HG03378 (cell line): ENCODE data around the gene LETMD1.
A peak's percentile ranks its signal among the peaks of the same experiment; 100 is the strongest.

ENCODE experiments used
- ATAC-seq: cut with Tn5 transposase; IDR thresholded peaks from one replicate; pipeline ENCODE4 v1.9.1; 2021; ENCODE audit warnings: mild to moderate bottlenecking, moderate library complexity; ENCODE audit not compliant: unreplicated experiment

Gene LETMD1

DNA sequence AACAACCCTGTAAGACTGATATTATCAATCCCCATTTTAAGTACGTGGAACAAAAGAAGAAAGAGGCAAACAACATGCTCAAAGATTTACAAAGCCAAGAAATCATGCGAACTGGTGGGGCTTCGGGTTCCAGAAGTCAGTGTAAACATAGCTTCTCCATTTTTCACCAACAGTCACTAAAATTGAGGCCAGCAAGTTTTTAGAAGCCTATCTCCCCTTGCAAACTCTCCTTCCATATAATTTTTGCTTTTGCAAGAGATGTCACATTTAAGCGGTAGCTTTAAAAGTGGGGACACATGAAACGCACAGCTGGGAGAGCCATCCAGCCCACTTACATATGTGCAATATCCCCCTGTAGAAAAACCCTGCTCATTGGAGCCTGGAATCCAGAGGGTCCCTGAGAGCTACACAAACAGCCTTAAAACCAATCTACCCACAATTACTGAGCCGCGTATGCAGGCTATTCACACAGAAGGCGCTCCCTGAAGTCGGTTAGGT lies 22.7 kb upstream of the LETMD1 start:
- peak; percentile 1 for ATAC-seq

GRCh38 chr12:51025836-51026638 lies 22.1 kb upstream of the LETMD1 start, which contains the start of gene SLC11A2:
TSS of gene SLC11A2 (minus strand) at chr12:51026384. CDS start at chr12:51010728, 15,656 bp downstream.
- ATAC-seq = peak; percentile 74

DNA sequence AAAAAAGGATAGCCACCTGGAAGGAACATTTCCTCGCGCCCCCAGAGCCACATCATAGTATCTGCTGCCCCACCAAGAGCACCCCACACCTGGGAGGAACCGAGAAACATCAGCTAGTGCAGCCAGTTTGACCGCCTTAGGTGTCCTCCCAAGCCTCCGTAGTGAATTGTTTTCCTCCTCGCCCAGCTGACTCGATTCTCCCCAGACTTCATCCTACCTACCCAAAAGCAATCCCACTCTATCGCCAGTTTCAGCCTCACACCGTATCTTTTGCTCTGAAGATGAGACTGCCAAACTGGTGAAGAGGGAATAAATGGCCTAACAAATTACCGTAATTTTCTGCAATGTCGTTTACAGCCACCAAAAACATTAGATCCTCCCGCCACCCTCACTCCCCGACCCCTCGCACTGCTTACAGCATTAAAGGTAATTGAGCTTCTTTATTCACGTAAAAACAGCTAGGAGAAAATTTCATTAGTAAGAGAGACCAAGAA lies 20.7 kb upstream of the LETMD1 start:
- ATAC-seq = no peak

GRCh38 chr12:51028126-51028812 lies 19.9 kb upstream of the LETMD1 start:
- ATAC-seq = no peak

DNA sequence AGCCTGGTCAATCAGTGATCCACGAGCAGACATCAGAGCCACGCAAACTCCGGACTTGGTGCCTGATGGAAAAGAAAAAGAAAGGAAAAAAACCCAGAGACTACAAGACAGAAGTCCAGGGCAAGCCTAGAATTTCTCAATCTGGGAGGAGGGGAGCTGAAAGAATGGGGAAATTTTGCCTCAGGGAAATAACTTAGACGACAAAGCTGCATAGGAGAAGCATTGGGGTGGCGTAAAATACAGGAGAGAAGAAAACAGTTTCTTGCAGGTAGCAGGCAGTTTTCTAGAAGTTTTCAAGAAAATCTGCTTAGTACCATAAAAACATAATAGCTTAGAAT lies 19.3 kb upstream of the LETMD1 start:
- ATAC-seq = no peak

DNA sequence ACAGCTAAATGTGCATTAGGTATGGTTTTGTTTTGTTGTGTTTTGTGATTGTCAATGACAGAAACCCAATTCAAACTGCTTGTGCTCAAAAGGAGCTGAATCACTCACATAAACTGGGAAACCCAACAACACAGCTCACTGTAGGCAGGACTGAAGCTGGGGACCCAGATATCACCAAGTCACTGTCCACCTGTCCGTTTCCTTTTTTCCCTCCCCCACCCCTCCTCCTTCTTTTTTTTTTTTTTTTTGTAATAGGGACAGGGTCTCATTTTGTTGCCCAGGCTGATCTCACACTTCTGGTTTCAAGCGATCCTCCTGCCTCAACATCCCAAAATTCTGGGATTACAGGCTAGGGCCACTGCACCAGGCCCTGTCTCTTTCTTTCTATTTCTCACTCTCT lies 15.1 kb upstream of the LETMD1 start:
- no peak for ATAC-seq

DNA sequence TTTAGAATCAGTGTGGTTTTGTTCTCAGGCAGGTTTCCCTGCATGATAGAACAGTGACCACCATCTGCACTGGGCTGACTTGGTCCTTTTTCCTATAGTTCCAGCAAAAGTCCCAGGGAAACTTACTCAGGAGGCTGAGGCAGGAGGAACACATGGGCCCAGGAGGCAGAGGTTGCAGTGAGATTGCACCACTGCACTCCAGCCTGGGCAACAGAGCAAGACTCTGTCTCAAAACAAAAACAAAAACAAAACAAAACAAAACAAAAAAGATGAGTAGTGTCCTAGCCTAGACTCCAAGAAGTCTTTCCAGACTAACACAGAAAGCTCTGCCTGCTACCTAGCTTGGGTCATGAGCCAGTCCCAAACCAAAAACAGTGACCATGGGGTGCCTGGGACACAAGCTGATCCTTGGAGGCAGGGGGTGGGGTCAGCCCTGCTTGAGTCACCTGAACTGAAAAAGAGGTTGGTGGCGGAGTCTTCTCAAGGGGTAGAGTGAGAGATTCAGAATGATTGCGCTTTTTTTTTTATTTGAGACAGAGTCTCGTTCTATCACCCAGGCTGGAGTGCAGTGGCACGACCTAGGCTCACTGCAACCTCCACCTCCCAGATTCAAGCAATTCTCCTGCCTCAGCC lies 14.6 kb upstream of the LETMD1 start:
- ATAC-seq = no peak

DNA sequence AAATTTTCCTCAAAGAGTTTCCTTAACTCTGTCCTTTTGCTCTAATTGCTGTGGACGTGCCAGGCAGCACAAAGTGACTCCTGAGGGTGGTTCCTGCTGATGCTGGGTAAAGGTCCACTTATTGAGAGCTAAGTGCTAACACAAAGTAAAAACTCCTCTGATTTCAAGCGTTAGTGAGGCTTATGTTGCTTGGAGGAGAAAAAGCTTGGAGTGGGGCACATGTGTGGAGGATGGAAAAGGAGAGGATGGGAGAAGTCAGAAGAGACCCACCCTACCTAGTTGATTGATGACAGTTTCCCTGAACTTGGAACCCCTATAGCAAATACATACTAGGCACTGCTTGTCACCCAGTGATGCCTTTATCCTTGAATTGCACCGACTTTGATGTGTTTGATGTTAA lies 11.8 kb upstream of the LETMD1 start:
- no peak for ATAC-seq

DNA sequence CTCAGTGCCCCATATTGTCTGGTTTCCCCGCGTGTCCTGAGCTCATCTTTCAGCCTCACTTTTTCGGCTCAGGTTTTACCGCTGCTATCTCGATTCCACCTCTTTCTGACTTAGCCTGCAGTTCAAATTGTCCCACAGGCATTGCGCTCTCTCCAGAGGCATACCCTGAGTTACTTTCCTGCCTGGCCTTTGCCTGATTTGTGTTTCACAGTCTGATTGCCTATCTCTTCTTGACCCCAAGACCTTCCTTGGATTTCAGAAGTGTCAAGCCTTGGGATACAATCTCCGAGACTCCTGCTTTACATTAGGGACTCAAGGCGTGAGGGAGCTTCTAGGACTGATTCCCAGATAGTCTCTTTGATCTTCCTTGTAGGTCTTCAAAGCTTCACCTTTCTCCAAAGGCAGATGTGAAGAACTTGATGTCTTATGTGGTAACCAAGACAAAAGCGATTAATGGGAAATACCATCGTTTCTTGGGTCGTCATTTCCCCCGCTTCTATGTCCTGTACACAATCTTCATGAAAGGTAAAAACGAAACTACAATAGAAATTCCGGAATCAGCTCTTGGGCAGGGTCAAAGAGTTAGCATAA lies 629 bp downstream of the LETMD1 start:
- no peak for ATAC-seq

- no peak for ATAC-seq
These were observed 1.4 kb downstream of the LETMD1 start for GRCh38 chr12:51049525-51049924.

GRCh38 chr12:51051787-51052186 lies 3.7 kb downstream of the LETMD1 start:
- no peak for ATAC-seq

- ATAC-seq = no peak
These were observed 6.9 kb downstream of the LETMD1 start for GRCh38 chr12:51055060-51055459.

GRCh38 chr12:51056242-51056641 lies 8.1 kb downstream of the LETMD1 start:
- ATAC-seq = no peak

GRCh38 chr12:51059086-51059485 lies 11.0 kb downstream of the LETMD1 start:
- ATAC-seq = no peak

DNA sequence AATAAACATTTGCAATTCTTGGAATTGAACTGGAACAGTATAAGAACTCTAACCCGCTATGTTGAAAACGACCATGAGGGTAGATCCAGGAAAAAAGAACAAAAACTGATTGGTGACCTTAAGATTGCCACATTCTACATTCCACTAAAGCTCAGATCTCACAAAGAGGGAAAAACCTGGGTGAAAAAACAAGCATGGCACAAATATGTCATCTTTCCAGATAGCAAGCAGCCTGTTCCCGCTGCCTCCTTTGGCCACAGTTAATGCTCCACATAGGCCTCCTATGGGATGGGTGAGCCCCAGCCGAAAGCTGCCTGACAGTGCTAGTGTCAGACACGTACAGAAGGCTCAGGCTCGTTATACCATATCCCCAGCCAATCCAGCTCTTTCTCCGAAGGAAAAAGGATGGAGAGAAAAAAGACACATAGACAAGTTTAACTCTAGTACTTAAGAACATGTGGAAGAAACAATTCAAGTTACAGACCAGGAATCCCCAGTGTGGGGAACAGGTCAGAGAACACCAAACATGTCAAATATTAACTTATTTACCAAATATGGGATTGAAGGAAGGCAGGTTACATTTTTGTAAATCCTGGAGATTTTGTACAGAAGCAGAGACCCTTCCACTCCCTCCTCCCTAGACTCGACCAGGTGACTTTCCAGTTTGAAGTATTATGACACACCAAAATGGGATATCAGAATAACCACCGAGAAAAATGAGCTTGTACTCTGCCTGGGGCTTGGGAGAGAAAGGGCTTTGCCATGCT lies 14.7 kb downstream of the LETMD1 start:
- ATAC-seq = no peak

DNA sequence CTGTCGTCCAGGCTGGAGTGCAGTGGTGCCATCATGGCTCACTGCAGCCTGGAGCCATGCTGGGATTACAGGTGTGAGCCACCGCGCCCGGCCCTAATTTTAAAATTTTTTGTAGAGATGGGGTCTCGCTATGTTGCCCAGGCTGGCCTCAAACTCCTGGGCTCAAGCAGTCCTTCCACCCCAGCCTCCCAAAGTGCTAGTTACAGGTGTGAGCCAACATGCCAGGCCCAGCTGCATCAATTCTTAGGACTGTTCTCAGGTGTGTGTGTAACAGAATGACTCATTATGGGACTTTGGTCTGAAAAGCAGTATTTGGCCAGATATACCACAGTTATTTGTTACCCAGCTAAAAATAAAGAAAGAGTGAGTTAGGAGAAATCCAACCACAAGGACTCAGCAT lies 17.4 kb downstream of the LETMD1 start:
- no peak for ATAC-seq

DNA sequence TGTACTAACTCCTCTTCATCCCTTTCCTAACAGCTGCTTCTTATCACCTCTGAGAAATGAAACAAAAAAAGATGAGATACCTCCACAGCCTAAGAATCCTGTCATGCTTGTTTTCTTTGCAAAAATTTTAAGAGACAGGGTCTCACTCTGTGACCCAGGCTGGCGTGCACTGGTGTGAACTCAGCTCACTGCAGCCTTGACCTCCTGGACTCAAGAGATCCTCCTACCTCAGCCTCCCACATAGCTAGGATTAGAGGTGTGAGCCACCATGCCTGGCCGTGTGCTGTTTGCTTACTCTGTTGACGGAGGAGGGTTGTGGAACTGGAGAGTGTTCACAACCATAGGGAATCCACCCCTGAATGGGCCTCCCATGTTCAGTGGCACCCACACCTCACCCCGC lies 19.1 kb downstream of the LETMD1 start:
- ATAC-seq = no peak

GRCh38 chr12:51067771-51068170 lies 19.6 kb downstream of the LETMD1 start:
- ATAC-seq = no peak

DNA sequence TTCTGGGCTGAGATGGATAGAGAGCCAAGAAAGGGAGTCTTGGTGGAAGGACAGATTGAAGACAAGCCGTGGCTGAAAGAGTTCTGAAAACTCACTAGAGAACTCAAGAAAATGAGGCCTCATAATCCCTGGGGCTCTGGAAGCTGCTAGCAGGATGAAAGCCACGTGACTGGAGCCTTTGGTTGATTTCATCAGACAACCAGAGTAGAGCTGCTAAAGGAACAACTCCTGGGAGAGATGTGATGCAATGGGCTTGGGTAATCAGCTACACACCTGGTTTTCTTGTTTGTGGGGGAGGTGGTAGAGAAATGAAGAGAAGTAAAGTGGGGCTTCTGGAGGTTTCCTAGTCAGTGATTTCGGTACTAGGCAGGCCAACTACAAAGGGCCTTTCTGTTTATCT lies 21.9 kb downstream of the LETMD1 start:
- no peak for ATAC-seq

DNA sequence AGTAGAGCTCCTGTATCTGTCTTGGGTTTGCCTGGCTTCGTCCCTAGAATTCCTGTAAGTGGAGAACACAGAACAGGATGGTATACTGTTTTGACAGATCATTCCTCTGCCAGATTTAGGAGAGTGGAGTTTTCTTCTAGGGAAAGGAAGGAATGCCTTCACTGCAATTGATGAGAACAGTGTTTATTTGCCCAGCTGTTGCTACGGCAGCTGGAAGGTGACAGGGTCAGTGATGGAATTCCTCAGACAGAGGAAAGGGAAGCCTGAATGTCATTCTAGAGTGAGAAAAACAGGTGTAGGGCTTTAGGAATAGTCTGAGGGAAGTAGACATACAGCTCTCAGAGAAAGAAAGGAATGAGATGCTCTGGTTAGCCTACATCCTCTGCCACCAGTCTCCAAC lies 23.5 kb downstream of the LETMD1 start:
- no peak for ATAC-seq

DNA sequence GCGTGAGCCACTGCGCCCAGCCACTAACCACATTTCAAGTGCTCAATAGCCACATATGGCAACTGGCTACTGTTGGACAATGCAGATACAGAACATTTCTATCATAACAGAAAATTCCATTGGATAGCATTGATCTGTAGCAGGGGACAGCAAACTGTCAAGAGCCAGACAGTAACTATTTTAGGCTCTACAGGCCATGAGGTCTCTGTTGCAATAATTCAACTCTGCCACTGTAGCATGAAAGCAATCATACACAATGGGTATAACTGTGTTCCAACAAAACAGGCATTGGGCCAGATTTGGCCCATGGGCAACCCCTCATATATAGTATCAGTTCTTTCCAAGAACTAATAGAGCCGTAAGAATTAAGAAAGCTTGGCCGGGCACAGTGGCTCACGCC lies 27.3 kb downstream of the LETMD1 start:
- ATAC-seq = no peak
